Left cardiac atrium (tissue), 4 donors: ENCODE results near the gene TMEM63B. TPM values are rescaled to one million over a fixed set of nuclear protein-coding genes. Genes with fewer than 3 reads are reported as not detected.
A peak's percentile ranks its signal among the peaks of the same experiment; 100 is the strongest.
"Not testable (repeated sequence)": the region's sequence is repeated elsewhere in the genome, so short reads cannot be mapped to it uniquely, and the experiment has no call there.

ENCODE experiments used
- ATAC-seq, 2 donors: fragments of 200-7000 bp; cut with Tn5 transposase; one replicate each; pipeline ENCODE4 v1.9.1; 2020; ENCODE audit warnings: mild to moderate bottlenecking in 2 of 2, moderate library complexity in 2 of 2
- DNase-seq: peaks from one replicate; pipeline ENCODE4 v3.0.0-alpha.2; 2020
- intact Hi-C, 2 donors: fragments of 100-400 bp; cut with DNase I; formaldehyde crosslinking; loops; one replicate each; pipeline versions ENCODE4 v1.14.1 to v1.15.1; 2022 to 2023
- total RNA-seq, 2 donors: library from RNA; stranded (reverse); fragmentation: NEBNext Ultra II Directional; extraction: Animal tissue kit (Norgen Biotek cat#: 25700); gene quantifications; one replicate each; pipeline ENCODE4 v1.2.1, GENCODE V29; 2021
- donor health status: DM: no; HTN: yes; CAD: no.
- donor health status: DM: no; HTN: yes; CAD: no; lungs with severe emphysema.
- donor health status: DM: yes; HTN: yes; CAD: no.
- donor health status: Dilated cardiomyopathy.

Gene TMEM63B
- total RNA-seq, 2 donors from 2014 or later, result 40.4 to 48.1 TPM

DNA sequence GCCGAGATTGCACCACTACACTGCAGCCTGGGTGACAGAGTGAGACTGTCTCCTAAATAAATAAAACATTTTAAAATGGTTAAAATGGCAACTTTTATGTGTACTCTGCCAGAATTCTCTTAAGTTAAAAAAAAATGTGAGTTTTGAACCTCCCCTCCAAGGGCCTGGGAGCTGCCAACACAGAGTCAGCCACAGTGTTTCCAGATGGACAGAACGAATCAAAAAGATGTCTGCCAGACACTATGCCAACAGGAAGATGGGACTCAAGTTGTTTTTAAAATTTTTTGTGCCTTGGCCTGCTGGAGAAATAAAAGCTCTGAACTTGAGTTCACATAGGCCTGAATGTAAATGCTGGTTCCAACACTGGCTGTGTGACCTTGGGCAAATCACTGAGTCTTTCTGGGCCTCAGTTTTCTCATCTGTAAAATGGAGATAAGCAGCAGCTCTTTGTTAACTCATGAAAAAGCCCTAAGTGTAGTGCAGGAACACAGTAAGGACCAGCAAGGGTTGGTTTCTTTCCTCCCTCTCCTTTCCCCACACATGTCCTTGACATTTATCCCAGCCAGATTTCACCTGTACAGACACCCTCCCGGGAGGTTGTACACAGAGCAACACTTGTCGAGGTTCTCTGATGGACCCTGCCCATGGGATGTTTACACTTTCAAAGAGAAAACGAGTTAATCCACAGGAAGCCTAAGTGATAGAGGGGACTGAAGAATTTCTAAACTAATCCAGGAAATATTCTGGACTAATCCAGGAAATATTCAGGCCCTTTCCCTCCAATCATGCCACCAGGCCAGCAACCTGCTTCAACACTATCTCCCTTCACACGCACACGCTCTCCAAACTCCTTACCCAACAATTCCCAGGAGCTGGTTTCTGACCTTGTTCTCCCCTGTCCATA is 35.1 kb upstream of the TMEM63B start:
- intact Hi-C loops, result loop anchor here in 1 of 2 donors (10.0 kb wide), 1 partner anchor 173 kb away; the partner anchor contains the start of gene NFKBIE
- no peak for DNase-seq
- ATAC-seq, result no peak

DNA sequence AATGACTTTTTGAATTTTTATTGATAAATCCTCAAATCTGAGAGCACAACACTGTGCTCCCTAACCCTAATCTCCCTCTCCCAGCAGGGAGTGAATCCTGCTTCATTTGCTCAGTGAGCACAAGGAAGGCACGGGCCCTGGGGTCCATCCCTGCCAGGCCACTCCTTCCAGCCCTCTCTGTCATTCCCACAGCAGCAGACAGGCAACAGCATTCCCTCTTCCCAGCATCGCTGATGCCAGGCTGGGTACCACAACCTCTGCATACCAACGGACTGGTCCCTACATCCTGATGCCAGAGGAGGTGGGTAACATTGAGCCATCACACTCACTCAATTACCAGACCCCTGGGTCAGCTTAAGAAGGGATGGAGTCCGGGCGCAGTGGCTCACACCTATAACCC is 34.3 kb upstream of the TMEM63B start:
- ATAC-seq, result no peak
- peak; percentile 7 for DNase-seq
- intact Hi-C loops, result loop anchor here in 1 of 2 donors (10.0 kb wide), 1 partner anchor 172 kb away; the partner anchor contains the start of gene NFKBIE

DNA sequence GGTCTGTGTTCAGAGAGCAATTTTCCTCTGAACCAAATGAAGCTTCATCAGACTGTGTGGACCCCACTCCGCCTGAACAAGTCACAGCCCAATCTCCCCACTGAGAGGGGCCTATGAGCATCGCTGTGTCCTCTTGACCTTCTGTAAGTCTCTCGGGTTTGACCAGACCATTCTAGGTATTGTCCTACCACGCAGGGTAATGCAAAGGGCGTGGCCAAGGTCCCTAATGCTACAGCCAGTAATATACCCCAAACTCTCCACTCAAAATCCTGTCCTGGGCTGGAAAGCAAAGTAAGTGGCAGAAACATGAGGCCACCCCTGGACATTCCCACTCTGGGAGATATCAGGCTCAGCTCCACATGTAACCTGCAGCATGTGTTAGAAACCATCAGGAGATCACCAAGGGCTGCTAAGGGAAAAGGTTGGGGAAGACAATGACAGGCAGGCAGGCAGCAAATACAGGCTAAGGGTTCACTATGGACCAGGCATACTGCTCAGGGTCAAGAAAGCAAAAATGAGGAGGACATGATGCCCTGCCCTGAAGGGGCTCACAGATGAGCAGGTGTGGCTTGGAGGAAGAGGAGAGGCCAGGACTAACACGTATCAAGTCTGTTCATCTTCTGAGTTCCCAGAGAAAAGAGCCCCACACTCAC is 33.5 kb upstream of the TMEM63B start:
- intact Hi-C loops, result loop anchor here in 1 of 2 donors (10.0 kb wide), 1 partner anchor 171 kb away; the partner anchor contains the start of gene NFKBIE
- DNase-seq, result no peak
- ATAC-seq, result no peak

DNA sequence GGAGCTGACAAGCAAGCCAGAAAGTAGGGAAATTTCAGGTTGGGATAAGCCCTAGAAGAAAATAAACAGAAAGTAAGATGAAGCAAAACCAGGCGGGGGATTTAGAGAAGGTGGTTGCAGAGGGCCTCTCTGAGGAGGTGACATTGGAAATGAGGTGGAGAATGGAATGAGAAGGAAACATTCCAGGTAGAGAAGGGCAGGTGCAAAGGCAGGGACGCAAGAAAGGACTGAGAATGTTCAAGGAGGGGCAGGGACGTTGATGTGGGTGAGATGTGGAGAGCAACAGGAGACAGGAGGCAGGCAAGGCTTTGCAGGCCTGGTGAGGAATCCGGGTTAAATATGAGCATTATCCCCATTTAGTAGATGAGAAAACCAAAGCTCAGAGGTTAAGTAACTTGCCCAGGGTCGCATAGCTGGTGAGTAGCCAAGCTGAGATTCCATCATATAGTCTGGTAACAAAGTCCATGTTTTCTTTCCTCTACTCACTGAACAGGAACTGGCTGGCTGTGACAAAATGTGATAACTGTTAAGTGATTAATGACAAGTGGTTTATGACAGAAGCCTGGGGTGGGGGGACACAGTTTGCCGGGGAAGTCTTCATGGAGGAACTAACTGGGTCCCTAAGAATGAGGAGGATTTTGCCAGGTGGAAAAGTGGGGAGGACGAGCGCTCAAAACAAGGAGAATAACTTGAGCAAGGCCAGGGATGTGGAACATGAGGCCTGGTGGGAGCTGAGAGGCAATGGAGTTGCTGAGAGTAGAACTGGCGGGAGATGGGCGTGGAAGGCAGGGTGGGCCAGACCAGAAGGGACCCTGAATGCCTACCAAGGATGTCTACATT is 32.7 kb upstream of the TMEM63B start:
- no peak for ATAC-seq
- intact Hi-C loops, result loop anchor here in 1 of 2 donors (5.0 to 10.0 kb wide), 2 partner anchors 170 to 243 kb away; partner anchors contain the start of gene NFKBIE

DNA sequence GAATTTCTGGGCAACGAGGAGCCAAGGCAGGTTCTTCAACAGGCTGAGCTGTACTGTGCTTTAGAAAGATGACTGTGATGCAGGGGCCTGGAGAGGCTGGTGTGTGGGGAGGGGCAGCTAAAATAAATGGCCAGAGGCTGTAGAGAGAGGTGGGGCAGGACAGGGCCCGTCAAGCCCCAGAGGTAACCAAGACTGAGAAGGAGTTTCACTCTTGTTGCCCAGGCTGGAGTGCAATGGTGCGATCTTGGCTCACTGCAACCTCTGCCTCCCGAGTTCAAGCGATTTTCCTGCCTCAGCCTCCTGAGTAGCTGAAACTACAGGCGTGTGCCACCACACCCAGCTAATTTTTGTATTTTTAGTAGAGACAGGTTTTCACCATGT is 32.1 kb upstream of the TMEM63B start:
- not testable (repeated sequence) for DNase-seq, ATAC-seq
- intact Hi-C loops, result loop anchor here in 1 of 2 donors (5.0 to 10.0 kb wide), 2 partner anchors 170 to 242 kb away; partner anchors contain the start of gene NFKBIE

More for the DNA sequence above, 32.7 kb upstream of the TMEM63B start:
- no peak for DNase-seq

DNA sequence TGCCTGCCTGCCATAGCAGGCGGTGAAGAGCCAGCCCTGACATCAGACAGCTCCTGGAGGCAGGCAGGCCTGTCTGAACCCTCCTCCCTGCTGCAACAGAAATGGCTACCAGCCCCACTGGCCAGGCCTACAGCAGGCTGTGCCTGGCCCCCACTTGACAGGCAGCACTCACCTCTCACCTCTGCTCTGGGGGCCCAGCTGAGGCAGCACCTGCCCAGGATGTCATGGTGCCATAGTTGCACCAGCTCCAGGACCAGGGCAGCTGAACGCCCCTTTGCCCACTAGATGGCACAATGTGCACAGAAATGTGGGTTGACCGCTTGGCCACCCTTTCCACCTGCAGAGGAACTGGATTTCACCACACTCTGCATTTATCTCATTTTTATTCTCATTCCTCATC is 30.7 kb upstream of the TMEM63B start:
- ATAC-seq, result peak; percentile 86 to 87
- DNase-seq, result peak; percentile 79
- intact Hi-C loops, result loop anchor here in 1 of 2 donors (2.0 to 10.0 kb wide), 3 partner anchors 56 to 241 kb away; partner anchors contain the start of gene NFKBIE

DNA sequence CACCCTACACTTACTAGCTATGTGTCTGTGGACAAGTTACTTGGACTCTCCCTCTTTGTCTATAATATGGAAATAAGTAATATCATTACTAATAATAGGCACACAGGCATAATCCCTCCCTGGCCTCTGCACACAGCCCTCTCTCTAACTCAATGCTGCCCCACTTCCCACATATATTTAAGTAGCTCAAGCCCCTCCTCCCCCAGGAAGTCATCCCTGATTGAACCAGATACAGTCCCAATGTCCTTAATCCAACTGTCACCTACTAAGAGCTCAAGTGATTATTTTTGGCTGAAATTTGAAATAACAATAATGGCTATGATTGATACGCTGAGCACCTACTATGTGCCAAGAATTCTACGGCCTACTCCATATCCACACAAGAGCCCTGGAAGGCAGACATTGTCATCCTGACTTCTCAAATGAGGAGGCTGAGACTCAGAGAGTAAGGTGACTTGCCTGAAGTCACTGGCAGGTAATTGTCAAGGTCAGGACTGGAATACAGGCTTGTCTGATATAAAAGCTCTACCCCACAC is 29.5 kb upstream of the TMEM63B start:
- ATAC-seq, result no peak
- intact Hi-C loops, result loop anchor here in 1 of 2 donors (2.0 to 10.0 kb wide), 3 partner anchors 55 to 239 kb away; partner anchors contain the start of gene NFKBIE
- DNase-seq, result no peak

DNA sequence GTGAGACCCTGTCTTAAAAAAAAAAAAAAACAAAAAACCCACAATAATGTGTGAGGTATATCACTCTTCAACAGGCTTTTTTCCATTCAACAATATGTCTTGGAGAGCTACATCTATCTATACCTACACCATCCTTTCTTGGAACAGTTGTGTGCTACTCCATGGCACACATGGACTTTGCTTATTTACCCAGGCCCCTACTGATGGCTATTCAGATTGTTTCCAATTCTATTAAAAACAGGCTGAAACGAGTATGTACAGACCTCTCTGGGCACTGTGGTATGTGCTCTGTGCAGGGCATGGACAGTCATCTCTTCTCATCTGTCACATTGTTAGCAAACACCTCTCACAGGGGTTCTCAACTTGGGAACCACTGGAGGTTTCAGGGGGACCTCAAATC is 28.2 kb upstream of the TMEM63B start:
- DNase-seq (no peak), ATAC-seq (no peak)
- intact Hi-C loops, result loop anchor here in 1 of 2 donors (5.0 to 10.0 kb wide), 2 partner anchors 166 to 238 kb away; partner anchors contain the start of gene NFKBIE

DNA sequence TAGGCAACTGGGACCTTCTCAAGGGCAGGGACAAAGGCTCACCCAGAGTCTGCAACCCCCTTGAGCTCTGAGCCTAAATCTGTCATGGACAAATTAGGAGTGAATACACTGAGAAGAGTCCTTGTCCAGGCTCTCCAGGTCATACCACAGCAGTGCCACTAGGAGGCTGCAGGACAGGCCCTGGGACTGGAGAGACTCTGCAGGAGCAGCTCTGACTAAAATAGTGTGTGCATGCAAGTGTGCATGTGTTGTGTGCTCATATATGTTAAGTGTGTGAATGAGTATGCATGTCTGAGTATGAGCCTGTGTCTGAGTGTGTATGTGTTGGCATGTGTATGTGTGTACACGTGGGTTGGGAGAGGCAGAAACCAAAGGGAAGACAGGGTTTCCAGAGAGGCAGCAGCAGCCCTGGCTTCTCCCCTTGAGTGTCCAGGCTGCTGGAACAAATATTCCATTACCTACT is 27.2 kb upstream of the TMEM63B start:
- no peak for DNase-seq
- peak; percentile 20 to 55 for ATAC-seq
- intact Hi-C loops, result loop anchor here (2.0 to 10.0 kb wide), 2 partner anchors 49 to 135 kb away; no protein-coding TSS in a partner anchor

DNA sequence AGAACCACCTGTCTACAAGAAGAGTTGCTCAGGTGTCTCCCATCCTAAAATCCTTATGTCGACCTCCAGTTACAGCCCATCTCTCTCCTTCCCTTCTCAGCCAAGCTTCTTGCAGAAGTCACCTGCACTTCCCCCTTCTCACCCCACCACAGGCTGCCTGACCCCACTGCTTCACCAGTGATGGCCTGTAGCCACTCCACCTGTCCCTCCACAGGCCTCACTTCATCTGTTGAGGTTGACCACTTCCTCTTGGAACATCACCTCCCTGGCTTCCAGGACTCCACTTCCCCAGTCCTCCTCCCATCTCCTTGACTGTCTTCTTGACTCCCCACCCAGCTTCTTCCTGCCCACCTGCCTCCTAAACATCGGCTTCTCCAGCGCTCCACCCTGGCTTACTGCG is 25.5 kb upstream of the TMEM63B start:
- no peak for DNase-seq
- ATAC-seq, result no peak
- intact Hi-C loops, result loop anchor here (2.0 to 10.0 kb wide), 2 partner anchors 47 to 133 kb away; no protein-coding TSS in a partner anchor

DNA sequence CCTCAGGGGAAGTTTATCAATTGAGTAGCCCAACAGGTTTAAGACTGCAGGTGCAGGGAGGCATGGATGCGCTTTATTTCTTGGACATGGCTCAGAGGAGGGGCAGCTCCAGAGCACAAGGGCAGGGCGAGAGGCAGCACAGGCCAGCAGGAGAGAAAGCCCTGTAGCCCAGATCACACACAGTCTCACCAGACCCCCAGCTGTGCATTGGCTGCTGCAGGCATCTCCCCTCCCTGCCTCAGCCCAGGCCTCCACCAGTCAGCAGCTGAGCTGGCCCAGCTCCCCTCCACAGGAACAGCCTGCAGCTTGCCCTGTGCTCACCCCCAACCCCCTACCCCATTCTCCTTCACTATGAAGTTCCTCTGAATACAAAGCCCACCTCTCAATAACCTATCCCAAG is 24.8 kb upstream of the TMEM63B start:
- ATAC-seq (no peak), DNase-seq (no peak)
- intact Hi-C loops, result loop anchor here (10.0 kb wide), 1 partner anchor 132 kb away; no protein-coding TSS in a partner anchor

DNA sequence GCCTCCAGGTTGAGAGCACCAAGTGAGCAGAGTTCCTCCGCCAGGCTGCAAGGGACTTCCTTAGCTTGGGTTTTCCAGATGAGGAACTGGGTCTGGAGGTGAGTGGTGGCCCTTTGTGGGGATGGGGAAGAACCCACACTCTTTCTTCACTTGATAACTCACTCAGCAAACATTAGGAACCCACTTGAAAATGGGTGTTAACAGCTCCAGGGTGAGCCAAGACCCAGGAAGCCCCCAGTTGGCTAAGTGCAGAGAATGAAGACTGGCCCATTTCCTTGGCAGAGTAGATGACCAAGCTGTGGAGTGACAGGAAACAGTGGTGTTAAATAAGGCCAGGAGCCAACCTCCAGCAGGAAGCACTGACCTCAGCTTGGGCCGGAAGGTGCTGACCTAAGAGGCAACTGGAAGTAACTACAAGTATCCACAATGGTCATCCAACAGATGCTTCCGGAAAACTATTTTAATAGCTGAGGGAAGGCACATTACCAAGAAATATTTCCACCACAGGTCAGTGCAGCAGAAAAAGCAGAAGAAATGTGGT is 22.8 kb upstream of the TMEM63B start:
- peak; percentile 70 for DNase-seq
- peak; percentile 80 to 82 for ATAC-seq
- intact Hi-C loops, result loop anchor here (10.0 kb wide), 1 partner anchor 130 kb away; no protein-coding TSS in a partner anchor

DNA sequence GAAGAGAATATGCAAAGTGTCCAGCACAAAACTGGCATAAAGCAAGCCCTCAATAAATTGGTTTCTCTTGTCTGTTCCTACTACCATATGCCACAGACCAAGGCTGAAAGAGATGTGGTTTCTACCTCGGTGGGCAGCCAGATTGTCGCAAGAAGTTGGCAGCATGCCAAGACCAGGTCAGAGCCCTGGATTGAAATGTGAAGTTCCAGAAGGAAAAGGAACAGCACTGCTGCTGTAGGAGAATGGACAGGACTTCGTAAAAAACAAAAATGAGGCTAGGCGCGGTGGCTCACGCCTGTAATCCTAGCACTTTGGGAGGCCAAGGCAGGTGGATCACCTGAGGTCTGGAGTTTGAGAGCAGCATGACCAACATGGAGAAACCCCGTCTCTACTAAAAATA is 22.2 kb upstream of the TMEM63B start:
- intact Hi-C loops, result loop anchor here (10.0 kb wide), 1 partner anchor 130 kb away; no protein-coding TSS in a partner anchor
- ATAC-seq (no peak), DNase-seq (no peak)

DNA sequence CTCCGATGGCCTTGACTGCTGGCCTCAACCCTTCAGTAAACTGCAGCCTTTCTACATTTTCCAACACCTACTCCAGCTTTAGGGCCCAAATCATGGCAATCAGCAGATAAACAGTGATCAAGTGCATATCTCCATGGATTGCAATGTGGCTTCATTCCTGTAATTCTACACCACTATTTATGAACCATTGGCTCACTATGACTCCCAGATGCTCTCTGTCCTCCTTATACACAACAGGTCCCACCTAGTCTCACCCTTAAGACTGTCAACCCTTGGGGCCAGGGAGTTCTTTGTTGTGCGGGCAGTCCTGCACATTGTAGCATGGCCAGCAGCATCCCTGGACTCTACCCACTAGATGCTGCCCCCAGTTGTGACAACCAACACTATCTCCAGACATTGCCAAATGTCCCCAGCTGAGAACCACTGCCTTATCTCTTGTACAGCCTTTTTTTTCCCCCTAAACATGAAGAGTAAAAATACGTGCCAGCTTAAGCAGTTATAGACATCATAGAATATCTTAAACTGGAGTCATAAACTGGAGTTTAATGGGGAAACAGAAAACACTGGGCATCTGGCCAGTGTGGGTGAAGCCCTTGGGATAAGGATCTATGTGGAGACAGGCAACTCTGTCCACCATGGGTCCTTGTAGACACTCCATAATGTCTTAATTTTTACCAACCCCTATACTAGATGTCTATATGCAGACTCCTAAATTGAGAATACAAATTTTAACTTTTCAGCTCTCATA is 21.2 kb upstream of the TMEM63B start:
- ATAC-seq, result no peak
- intact Hi-C loops, result loop anchor here (10.0 kb wide), 1 partner anchor 129 kb away; no protein-coding TSS in a partner anchor
- no peak for DNase-seq

DNA sequence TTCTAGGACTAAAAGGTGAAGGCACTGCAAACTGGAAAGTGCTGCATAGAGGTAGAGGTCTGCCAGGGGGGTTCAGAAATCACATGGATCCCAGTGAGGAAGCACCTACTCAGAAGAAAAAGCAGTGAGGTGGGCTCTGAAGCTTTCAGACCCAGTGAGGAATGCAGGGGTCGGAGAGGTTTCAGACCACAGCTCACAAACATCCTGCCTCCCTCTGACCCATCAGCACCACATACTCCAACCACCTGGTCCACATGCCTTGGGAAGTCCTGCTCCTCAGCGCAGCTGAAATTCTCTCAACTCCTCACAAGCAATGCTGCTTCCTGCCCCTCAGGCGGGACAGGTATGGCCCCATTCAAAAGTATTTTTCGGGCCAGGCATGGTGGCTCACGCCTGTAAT is 20.3 kb upstream of the TMEM63B start:
- intact Hi-C loops, result loop anchor here (10.0 kb wide), 1 partner anchor 128 kb away; no protein-coding TSS in a partner anchor
- DNase-seq, result no peak
- ATAC-seq, result no peak

DNA sequence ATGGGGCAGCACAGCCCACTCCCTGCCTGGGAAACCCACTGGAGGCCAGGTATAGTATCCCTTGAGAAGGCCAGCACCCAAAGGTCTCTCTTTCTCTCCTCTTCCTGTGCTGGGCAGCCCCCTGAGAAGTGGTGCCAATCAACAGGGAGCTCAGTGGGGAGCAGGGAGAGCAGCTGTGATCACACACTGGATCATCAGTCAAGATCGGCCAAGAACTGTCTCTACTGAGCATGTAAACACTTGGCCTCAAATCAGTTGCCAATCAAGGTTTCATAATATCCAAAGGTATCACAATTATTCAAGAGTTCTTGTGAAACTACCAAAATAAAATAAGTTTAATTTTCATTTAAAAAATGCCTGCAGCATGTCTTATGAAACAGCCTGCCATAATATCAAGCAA is 18.9 kb upstream of the TMEM63B start:
- DNase-seq, result no peak
- intact Hi-C loops, result loop anchor here (10.0 kb wide), 1 partner anchor 126 kb away; no protein-coding TSS in a partner anchor
- ATAC-seq, result no peak

DNA sequence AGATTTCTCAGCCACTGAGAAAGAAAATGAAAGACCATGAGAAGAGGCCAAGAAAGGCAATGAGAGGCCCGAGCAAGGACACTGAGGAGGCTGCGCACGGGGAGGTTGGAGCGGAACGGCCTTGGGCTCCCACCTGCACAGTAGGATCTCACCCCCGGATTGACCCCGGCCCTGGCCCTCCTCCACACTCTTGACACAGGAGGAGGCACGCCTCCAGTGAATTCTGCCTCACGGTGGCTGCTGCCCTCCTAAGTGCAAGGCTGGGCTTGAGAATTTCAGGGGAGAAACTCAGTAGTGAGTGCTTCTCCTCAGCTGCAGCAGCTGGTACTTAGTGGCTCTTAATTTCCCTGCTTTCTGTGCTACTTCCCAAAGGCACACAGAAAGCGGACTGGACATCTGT is 18.1 kb upstream of the TMEM63B start:
- no peak for ATAC-seq
- no peak for DNase-seq
- intact Hi-C loops, result loop anchor here (10.0 kb wide), 1 partner anchor 126 kb away; no protein-coding TSS in a partner anchor
